Nephron (organoid): Measurements from ENCODE around the gene RHO.

ENCODE experiments used
- H3K27ac Mint-ChIP-seq, 3 experiments: 2 replicates each; pipeline ENCODE4 v1.8.0; 2020; ENCODE audit warnings: mixed read lengths in 3 of 3, mild to moderate bottlenecking in 2 of 3, moderate library complexity in 1 of 3
- H3K27me3 Mint-ChIP-seq: 2 replicates; pipeline ENCODE4 v1.8.0; 2021; ENCODE audit warnings: low read depth, mild to moderate bottlenecking, moderate library complexity, mixed read lengths
- H3K36me3 Mint-ChIP-seq: 2 replicates; pipeline ENCODE4 v1.8.0; 2020; ENCODE audit warnings: low read depth, mixed read lengths
- H3K4me1 Mint-ChIP-seq: 2 replicates; pipeline ENCODE4 v1.8.0; 2020; ENCODE audit warnings: mixed read lengths
- H3K4me3 Mint-ChIP-seq, 3 experiments: 2 replicates each; pipeline ENCODE4 v1.8.0; 2020; ENCODE audit warnings: mild to moderate bottlenecking in 3 of 3, mixed read lengths in 3 of 3, moderate library complexity in 2 of 3
- H3K9me3 Mint-ChIP-seq: 2 replicates; pipeline ENCODE4 v1.8.0; 2020; ENCODE audit warnings: mixed read lengths
- CTCF ChIP-seq, 3 experiments: fragments of 200-600 bp; sonication (generic); IDR thresholded peaks; one replicate each; pipeline ENCODE4 v1.5.0; 2021; ENCODE audit warnings: antibody characterized with exemption in 3 of 3; ENCODE audit not compliant: unreplicated experiment in 3 of 3

Gene RHO

GRCh38 chr3:129500334-129500658 is 28.1 kb upstream of the RHO start:
- H3K9me3 Mint-ChIP-seq, result no peaks in the 10 kb centered on the region
- H3K4me3 Mint-ChIP-seq, result no peak overlapping the region
- H3K27ac Mint-ChIP-seq, result no peak overlapping the region
- peaks cover 40% of the 10 kb centered on the region for H3K36me3 Mint-ChIP-seq
- TF ChIP-seq CTCF (IDR thresholded peaks at IDR 0.05; ENCODE audit: unreplicated experiment in 3 of 3), result no peak
- H3K27me3 Mint-ChIP-seq, result no peaks in the 10 kb centered on the region
- peaks cover 32% of the 10 kb centered on the region for H3K4me1 Mint-ChIP-seq

DNA sequence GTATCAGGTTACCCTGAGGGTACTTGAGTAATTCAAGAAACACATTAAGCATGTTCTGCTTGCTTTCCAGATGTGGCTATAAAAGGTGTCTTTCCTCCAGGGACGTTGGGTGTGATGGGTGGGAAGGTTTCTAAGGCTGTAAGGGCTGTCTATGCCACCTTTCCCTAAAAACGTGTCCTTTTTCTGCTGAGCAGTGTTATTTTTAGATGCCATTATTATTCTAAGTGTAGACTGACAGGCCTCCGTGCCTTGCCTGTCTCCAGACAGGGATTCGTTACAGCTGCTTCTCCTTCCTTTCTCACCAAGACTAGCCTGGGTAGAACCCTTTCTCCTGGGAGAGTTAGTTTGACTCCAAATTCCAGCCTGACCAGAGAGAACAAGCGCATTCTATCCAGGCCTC is 26.8 kb upstream of the RHO start:
- peaks cover 46% of the 10 kb centered on the region for H3K36me3 Mint-ChIP-seq
- H3K4me1 Mint-ChIP-seq, result peaks cover 38% of the 10 kb centered on the region
- peak overlapping the region in 1 of 3 experiments; percentile 35 for H3K27ac Mint-ChIP-seq
- H3K4me3 Mint-ChIP-seq, result no peak overlapping the region
- no peaks in the 10 kb centered on the region for H3K27me3 Mint-ChIP-seq
- H3K9me3 Mint-ChIP-seq, result no peaks in the 10 kb centered on the region
- no peak for TF ChIP-seq CTCF (IDR thresholded peaks at IDR 0.05; ENCODE audit: unreplicated experiment in 3 of 3)

DNA sequence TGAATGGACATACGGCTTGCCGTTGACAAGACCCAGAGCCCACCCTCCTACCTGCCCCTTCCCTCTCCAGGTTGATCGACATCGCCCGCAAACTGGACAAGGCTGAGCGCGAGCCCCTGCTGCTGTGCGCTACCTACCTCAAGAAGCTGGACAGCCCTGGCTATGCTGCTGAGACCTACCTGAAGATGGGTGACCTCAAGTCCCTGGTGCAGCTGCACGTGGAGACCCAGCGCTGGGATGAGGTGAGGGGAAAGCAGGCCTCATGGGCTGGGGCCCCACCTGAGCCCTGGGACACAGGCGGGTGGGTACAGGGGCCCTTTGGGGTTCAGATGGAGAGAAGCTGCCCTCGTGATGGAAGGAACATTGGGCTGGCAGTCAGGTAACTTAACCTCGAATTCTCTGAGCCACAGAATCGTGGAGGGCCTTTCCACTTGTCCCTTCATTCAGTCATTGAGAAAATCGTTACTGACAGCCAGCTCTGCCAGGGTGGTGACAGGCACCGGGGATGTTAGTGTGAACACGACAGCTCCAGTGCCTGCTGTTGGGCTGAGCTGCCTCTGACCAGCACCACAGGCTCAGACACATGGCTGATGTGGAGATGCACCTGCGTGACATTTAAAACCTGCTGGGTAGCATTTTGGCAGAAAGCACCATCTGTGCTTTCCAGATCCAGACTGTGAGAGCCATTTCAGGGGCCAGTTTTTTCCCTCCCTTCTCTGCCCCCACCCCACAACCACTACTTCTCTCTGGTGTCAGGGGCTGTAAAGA is 25.6 kb upstream of the RHO start:
- Mint-ChIP-seq H3K9me3 (no peaks in the 10 kb centered on the region), H3K27ac (no peak overlapping the region), H3K27me3 (no peaks in the 10 kb centered on the region), H3K36me3 (peaks cover 45% of the 10 kb centered on the region), H3K4me1 (peaks cover 42% of the 10 kb centered on the region), H3K4me3 (no peak overlapping the region)
- no peak for TF ChIP-seq CTCF (IDR thresholded peaks at IDR 0.05; ENCODE audit: unreplicated experiment in 3 of 3)

DNA sequence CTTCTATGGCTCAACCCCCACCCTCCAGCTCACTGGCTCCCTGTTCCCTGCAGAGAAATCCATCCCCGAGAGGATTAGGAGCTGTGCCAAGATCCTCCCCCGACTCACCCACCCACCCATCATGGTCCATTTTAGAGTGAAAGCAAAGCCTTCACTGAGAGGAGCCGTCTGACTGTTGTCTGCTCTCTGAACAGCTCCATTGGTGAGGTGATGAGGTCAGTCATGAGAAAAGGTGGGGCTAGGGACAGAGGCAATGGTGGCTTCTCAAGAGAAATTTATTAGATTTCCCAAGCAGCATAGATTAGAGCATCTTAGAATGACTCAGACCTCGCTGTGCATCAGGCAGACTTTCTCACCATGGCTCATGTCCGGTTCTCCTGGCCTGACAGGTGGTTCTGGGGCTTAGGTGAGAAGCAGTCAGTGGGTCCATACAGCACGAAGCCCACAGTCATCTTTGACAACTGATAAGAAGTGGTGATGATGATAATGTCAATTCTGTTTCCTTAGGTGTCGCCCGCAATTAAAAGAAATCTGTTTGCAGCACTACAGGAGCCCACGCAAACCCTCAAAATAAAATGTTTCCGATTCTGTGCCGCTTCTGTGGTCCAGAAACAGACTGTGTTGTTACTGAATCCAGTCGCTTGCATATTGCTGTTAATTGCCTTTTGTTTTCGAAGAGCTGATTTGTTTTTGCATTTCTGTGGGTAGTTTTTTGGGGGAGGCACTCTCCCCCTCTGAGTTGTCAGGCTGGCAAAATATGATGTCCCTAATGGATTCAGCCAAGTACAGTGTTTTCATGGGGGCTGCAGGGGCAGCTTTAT is 24.8 kb upstream of the RHO start:
- Mint-ChIP-seq H3K4me3 (no peak overlapping the region), H3K27me3 (no peaks in the 10 kb centered on the region), H3K36me3 (peaks cover 48% of the 10 kb centered on the region), H3K27ac (no peak overlapping the region), H3K4me1 (peaks cover 41% of the 10 kb centered on the region), H3K9me3 (no peaks in the 10 kb centered on the region)
- TF ChIP-seq CTCF (IDR thresholded peaks at IDR 0.05; ENCODE audit: unreplicated experiment in 3 of 3), result no peak

DNA sequence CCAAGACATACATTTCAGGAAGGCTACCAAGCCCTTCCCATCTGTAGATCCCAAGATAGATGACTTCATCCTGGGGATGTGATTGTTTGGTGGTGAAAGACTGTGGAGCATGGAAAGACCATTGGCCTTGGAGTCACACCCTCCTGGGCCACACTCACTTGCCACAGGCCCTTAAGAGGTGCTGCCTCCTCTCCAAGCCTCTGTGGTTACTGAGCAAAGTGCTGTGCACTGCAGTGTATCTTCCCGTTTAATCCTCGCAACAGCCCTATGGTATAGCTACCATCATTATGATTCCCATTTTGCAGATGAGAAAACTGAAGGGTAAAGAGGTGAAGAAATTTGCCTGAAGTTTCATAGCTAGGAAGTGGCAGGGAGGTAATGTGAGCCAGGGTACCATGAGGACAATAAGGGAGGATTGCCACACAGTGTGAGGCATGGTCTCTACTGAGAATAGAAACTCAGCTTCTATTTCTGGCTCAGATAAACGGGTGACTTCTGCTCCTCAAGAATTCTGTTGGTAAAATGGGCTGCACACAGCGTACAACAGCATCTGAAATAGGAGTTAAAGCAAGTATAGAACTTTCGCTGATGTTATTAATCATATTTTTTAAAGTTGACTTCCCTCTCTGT is 23.9 kb upstream of the RHO start:
- Mint-ChIP-seq H3K27ac (no peak overlapping the region), H3K36me3 (peaks cover 54% of the 10 kb centered on the region), H3K4me1 (peaks cover 41% of the 10 kb centered on the region), H3K9me3 (no peaks in the 10 kb centered on the region), H3K27me3 (no peaks in the 10 kb centered on the region), H3K4me3 (no peak overlapping the region)
- no peak for TF ChIP-seq CTCF (IDR thresholded peaks at IDR 0.05; ENCODE audit: unreplicated experiment in 3 of 3)
